Measurements from ENCODE around the gene GOLGA6A.

Gene GOLGA6A

GRCh38 chr15:74130155-74130848 lies 48.0 kb upstream of the GOLGA6A start, which contains the start of gene ISLR2:
Gene ISLR2 (plus strand): TSS chr15:74130586. CDS start chr15:74132755, 2,169 bp downstream.
- Histone ChIP-seq H3K27ac (ENCODE audit: low read depth, low read length) (no peak within 1 kb of the TSS), H3K9me2 (replicated peaks; ENCODE audit: insufficient read depth, low read length) (no peaks in the 10 kb centered on the region), H3K9me3 (ENCODE audit: insufficient read depth, low read length) (no peaks in the 10 kb centered on the region), H3F3A (ENCODE audit: insufficient read depth) (no peaks in the 10 kb centered on the region), H3K27me3 (ENCODE audit: low read length) (no peaks in the 10 kb centered on the region), H2AFZ (ENCODE audit: low read depth, low read length, severe bottlenecking) (no peak within 1 kb of the TSS), H3K9ac (ENCODE audit: low read length) (no peak within 1 kb of the TSS), H3K36me3 (ENCODE audit: low read length) (no peaks in the 10 kb centered on the region), H3K4me3 (ENCODE audit: insufficient read depth, low read length, poor library complexity, severe bottlenecking) (no peak within 1 kb of the TSS), H3K79me2 (ENCODE audit: insufficient read depth, low read length) (no peaks in the 10 kb centered on the region), H4K20me1 (ENCODE audit: low read depth, low read length) (no peaks in the 10 kb centered on the region), H3K4me2 (ENCODE audit: low read depth, low read length, poor library complexity, severe bottlenecking) (no peak within 1 kb of the TSS)
- no peak for TF ChIP-seq EZH2phosphoT487 (conservative IDR thresholded peaks at IDR 0.05; ENCODE audit: low read length)
- TF ChIP-seq CTCF (IDR thresholded peaks at IDR 0.05; ENCODE audit: insufficient read depth, low read length, poor library complexity, severe bottlenecking): no peak

- Histone ChIP-seq H3K79me2 (ENCODE audit: insufficient read depth, low read length) (no peaks in the 10 kb centered on the region), H3K4me3 (ENCODE audit: insufficient read depth, low read length, poor library complexity, severe bottlenecking) (no peak overlapping the region), H3K27ac (ENCODE audit: low read depth, low read length) (no peak overlapping the region), H4K20me1 (ENCODE audit: low read depth, low read length) (no peaks in the 10 kb centered on the region), H3K9me2 (replicated peaks; ENCODE audit: insufficient read depth, low read length) (no peaks in the 10 kb centered on the region), H3K4me2 (ENCODE audit: low read depth, low read length, poor library complexity, severe bottlenecking) (no peak overlapping the region), H3K36me3 (ENCODE audit: low read length) (no peaks in the 10 kb centered on the region), H2AFZ (ENCODE audit: low read depth, low read length, severe bottlenecking) (no peak overlapping the region), H3K9me3 (ENCODE audit: insufficient read depth, low read length) (no peaks in the 10 kb centered on the region), H3F3A (ENCODE audit: insufficient read depth) (no peaks in the 10 kb centered on the region), H3K9ac (ENCODE audit: low read length) (no peak overlapping the region), H3K27me3 (ENCODE audit: low read length) (no peaks in the 10 kb centered on the region)
- no peak for TF ChIP-seq CTCF (IDR thresholded peaks at IDR 0.05; ENCODE audit: insufficient read depth, low read length, poor library complexity, severe bottlenecking)
- no peak for TF ChIP-seq EZH2phosphoT487 (conservative IDR thresholded peaks at IDR 0.05; ENCODE audit: low read length)
Measured at GRCh38 chr15:74129586-74130154, 47.3 kb upstream of the GOLGA6A start.

GRCh38 chr15:74128785-74129585 lies 46.6 kb upstream of the GOLGA6A start:
- H3K4me3 ChIP-seq (ENCODE audit: insufficient read depth, low read length, poor library complexity, severe bottlenecking): no peak overlapping the region
- H4K20me1 ChIP-seq (ENCODE audit: low read depth, low read length): no peaks in the 10 kb centered on the region
- no peak overlapping the region for H3K27ac ChIP-seq (ENCODE audit: low read depth, low read length)
- no peaks in the 10 kb centered on the region for H3K36me3 ChIP-seq (ENCODE audit: low read length)
- H2AFZ ChIP-seq (ENCODE audit: low read depth, low read length, severe bottlenecking): no peak overlapping the region
- no peaks in the 10 kb centered on the region for H3K9me3 ChIP-seq (ENCODE audit: insufficient read depth, low read length)
- no peaks in the 10 kb centered on the region for H3K9me2 ChIP-seq (replicated peaks; ENCODE audit: insufficient read depth, low read length)
- TF ChIP-seq EZH2phosphoT487 (conservative IDR thresholded peaks at IDR 0.05; ENCODE audit: low read length) (no peak), CTCF (IDR thresholded peaks at IDR 0.05; ENCODE audit: insufficient read depth, low read length, poor library complexity, severe bottlenecking) (no peak)
- no peak overlapping the region for H3K4me2 ChIP-seq (ENCODE audit: low read depth, low read length, poor library complexity, severe bottlenecking)
- H3K79me2 ChIP-seq (ENCODE audit: insufficient read depth, low read length): no peaks in the 10 kb centered on the region
- H3F3A ChIP-seq (ENCODE audit: insufficient read depth): no peaks in the 10 kb centered on the region
- no peaks in the 10 kb centered on the region for H3K27me3 ChIP-seq (ENCODE audit: low read length)
- no peak overlapping the region for H3K9ac ChIP-seq (ENCODE audit: low read length)

Measured in SU-DHL-6 (cell line).